ENCODE data around the gene CACNA2D3.

Gene CACNA2D3

DNA sequence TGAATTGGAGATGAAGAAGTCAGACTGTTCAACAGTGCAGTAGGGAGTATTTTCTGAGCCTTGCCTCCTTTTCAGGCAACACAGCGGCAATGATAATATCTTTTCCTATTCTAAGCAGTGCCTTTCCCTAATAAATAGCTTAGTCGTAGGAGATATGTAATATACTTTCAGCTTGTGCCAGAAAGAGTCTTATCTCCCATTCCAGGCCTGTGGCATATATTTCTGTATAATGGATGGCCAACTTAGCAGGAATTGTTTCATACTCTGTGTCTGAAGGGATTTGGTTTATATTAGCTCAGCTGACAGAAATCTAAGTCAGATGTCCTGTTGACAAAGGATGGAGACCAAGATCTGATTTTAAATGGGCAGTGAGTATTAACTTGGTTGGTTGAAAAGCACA is 397.1 kb downstream of the CACNA2D3 start:
- no peak for DNase-seq (ENCODE audit: low read depth in 1 of 2, low spot score in 1 of 2)
- in situ Hi-C loops (cut with HindIII; ENCODE audit: low pct_unique_long_range_greater_than_20kb, low sequenced_read_pairs), result no loop called here
- TF ChIP-seq JUND (IDR thresholded peaks at IDR 0.05; ENCODE audit: low read depth), result no peak

DNA sequence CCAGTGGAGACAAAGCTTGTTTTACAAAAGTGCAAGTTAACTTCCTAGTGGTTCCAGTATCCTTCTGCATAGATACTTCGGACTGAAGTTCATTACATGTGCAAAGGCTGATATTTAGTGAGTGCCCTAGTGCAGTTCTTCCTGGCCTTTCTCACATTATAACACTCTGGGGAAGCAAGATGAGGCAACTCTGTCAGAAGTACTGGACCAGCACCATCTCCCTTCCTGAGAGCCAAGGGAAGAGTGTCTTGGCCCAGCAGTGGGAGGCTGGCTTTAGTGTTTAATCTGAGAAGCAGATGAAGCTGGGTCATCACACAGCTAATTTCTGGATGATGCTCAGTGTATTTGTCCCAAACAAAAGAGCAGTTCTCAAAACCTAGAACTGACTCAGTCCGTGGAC is 397.7 kb downstream of the CACNA2D3 start:
- TF ChIP-seq JUND (IDR thresholded peaks at IDR 0.05; ENCODE audit: low read depth), result no peak
- in situ Hi-C loops (cut with HindIII; ENCODE audit: low pct_unique_long_range_greater_than_20kb, low sequenced_read_pairs), result no loop called here
- DNase-seq (ENCODE audit: low read depth in 1 of 2, low spot score in 1 of 2), result no peak

DNA sequence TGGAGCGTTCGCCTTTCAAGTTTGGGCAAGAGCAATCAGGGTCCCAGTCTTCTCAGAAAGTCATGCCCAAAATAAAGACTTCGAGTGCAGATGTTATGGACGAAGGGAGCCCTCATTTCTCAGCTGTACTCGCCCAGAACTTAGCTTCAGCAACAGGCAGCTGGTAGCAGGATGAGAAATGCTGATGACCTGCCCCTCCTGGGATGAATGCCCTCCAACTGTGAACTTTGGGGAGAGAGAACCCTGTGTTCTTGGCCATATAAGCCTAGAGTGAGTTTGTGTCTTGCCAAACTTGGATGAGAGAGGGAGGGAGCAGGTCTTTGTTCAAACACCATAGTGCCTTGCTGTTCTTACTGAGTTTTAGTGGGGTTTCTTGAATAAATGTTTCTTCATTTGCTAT is 405.2 kb downstream of the CACNA2D3 start:
- DNase-seq (ENCODE audit: low read depth in 1 of 2, low spot score in 1 of 2), result no peak
- in situ Hi-C loops (cut with HindIII; ENCODE audit: low pct_unique_long_range_greater_than_20kb, low sequenced_read_pairs), result no loop called here
- TF ChIP-seq JUND (IDR thresholded peaks at IDR 0.05; ENCODE audit: low read depth), result no peak

DNA sequence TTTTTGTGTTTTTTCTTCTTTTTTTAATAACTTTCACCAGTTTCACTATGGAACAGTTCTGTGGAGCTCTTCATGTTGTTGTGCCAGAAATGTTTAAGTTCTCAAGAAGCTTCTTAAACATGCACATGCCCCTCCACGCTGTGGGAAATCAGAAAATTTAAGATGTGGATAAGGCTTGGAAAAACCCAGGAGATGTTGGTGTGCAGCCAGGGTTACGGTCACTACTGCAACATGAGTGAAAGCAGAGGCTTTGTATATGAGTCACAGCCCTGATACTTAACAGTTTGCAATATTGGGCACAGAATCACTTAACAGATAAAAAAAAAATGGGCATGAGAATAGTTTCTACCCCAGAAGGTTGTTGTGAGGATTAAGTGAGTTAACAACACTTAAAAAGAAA is 405.6 kb downstream of the CACNA2D3 start:
- no peak for DNase-seq (ENCODE audit: low read depth in 1 of 2, low spot score in 1 of 2)
- TF ChIP-seq JUND (IDR thresholded peaks at IDR 0.05; ENCODE audit: low read depth), result no peak
- in situ Hi-C loops (cut with HindIII; ENCODE audit: low pct_unique_long_range_greater_than_20kb, low sequenced_read_pairs), result no loop called here

DNA sequence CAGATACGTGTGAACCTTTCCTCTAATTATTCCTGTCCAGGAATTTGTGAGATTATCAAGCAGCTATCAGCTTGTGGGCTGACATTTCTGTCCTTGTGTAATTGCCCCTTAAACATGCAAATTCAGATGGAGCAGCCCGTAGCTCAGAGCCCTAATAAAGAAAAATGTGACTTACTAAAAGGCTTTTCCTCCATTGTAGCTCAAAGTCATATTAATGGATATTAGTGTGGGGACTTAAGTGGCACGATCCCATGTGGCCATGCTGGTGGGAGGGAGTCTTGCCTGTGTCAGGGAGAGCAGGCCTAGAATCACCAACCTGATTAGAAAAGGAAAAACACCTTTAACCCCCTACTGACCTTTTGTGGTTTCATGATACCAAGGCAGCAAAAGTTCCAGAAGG is 406.3 kb downstream of the CACNA2D3 start:
- no peak for DNase-seq (ENCODE audit: low read depth in 1 of 2, low spot score in 1 of 2)
- in situ Hi-C loops (cut with HindIII; ENCODE audit: low pct_unique_long_range_greater_than_20kb, low sequenced_read_pairs), result no loop called here
- TF ChIP-seq JUND (IDR thresholded peaks at IDR 0.05; ENCODE audit: low read depth), result no peak

DNA sequence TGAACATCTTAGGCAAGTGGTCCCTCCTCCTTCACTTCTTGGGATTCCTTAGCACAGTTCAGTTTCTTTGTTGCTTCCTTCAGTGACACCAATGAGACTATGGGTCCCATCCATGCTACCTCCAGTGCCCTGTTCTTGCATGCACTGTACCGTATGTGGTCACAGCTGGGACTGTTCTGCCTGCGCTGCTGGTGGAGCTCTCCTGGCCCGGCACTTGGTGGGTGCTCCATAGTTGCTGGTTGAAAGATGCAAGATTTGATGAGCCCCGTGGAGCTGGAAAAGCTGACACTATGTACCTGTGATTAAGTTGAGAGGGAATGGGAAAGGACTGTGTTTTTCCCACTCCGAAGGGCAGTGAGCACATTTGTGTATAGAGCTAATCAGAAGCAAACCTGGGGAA is 407.7 kb downstream of the CACNA2D3 start:
- no peak for TF ChIP-seq JUND (IDR thresholded peaks at IDR 0.05; ENCODE audit: low read depth)
- in situ Hi-C loops (cut with HindIII; ENCODE audit: low pct_unique_long_range_greater_than_20kb, low sequenced_read_pairs), result no loop called here
- DNase-seq (ENCODE audit: low read depth in 1 of 2, low spot score in 1 of 2), result no peak

DNA sequence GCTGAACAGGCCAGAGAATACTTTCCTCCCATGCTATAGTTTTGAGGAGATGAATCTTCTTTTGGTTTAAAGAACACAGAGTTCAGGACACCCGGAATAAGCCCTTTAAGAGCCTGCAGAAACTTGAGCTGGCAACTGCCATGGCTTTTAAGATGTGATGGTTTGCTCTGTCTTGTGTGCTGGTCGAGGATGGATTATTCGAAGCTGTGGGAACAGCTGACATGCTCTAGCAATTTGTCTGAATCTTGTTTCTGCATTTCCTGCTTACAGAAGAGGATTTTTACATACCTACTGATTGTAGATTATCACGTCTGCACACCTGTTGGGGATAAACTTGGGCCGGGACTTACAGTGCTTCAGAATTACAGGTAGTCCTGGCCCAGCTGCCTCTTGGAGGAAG is 408.6 kb downstream of the CACNA2D3 start:
- in situ Hi-C loops (cut with HindIII; ENCODE audit: low pct_unique_long_range_greater_than_20kb, low sequenced_read_pairs), result no loop called here
- no peak for DNase-seq (ENCODE audit: low read depth in 1 of 2, low spot score in 1 of 2)
- TF ChIP-seq JUND (IDR thresholded peaks at IDR 0.05; ENCODE audit: low read depth), result no peak

DNA sequence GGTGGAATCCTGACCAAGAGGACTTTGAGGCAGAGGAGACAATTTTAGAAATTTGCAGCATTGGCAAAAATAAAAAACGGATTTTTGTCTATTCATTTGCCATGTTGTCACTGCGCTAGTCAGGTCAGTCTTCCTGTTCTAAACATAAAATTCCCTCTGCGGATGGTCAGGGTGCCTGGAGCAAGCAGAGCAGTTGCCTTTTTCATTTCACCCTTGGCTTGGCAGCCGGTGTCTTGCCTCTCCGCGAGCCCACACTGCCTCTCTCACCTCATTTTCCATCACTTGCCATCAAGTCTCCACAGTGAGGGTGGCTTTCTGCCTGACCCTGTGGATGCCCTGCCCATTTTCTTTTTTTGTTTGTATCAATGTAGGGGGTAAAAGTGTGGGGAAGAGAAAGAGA is 409.4 kb downstream of the CACNA2D3 start:
- DNase-seq (ENCODE audit: low read depth in 1 of 2, low spot score in 1 of 2), result no peak
- in situ Hi-C loops (cut with HindIII; ENCODE audit: low pct_unique_long_range_greater_than_20kb, low sequenced_read_pairs), result no loop called here
- no peak for TF ChIP-seq JUND (IDR thresholded peaks at IDR 0.05; ENCODE audit: low read depth)

DNA sequence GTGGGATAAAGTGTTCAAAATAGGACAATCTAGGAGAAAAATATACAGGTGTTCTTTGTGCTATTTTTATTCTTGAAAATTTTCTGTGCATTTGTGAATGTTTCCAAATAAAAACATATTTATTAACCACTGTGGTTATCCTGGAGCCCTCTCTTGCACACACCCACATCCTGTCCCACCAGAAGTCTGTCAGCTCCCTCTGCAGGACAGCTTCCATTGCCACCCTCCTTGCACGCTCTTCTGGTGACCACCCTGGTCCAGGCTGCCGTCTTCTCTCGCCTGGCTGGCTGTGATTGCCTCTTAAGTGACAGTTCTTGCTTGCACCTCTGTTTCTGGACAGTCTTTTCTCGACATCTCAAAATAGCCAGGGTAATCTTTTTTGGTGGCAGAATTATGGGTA is 411.5 kb downstream of the CACNA2D3 start:
- in situ Hi-C loops (cut with HindIII; ENCODE audit: low pct_unique_long_range_greater_than_20kb, low sequenced_read_pairs), result no loop called here
- no peak for DNase-seq (ENCODE audit: low read depth in 1 of 2, low spot score in 1 of 2)
- TF ChIP-seq JUND (IDR thresholded peaks at IDR 0.05; ENCODE audit: low read depth), result no peak

DNA sequence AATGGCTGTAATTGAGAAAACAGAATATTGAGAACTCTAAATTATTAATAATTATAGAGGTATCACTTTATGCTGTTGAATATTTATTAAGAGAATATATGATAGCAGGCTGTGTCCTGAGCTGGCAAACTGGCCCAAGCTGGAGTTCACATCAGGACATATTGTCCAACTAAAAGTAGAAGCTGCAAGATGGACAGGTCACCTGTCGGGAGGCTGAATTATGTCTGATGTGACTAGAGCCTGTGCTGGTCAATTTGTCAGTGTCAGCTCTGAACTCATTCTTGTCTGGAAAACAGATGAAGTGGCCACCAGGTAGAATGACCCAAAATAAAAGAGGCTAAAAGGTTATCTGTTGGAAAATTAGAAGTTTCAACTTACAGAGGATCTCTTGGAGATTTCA is 413.3 kb downstream of the CACNA2D3 start:
- in situ Hi-C loops (cut with HindIII; ENCODE audit: low pct_unique_long_range_greater_than_20kb, low sequenced_read_pairs), result no loop called here
- no peak for TF ChIP-seq JUND (IDR thresholded peaks at IDR 0.05; ENCODE audit: low read depth)
- no peak for DNase-seq (ENCODE audit: low read depth in 1 of 2, low spot score in 1 of 2)

DNA sequence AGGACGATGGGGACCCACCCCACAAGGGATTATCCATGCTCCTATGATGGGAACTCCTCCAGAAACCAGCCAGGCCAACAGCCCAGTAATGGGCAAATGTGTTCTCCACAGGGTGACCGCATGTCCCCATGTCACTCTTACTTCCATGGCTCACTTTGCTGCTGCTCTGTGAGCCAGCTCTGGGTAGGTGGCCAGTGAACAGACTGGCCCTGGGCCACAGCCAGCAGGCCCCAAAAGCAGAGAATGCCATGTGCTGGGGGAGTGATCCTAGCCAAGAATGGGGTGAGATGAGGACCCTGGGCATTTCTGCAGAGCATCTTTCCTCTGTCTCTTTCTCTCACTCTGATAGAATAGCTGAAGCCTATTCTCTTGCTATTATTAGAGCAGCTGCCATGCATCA is 414.1 kb downstream of the CACNA2D3 start:
- in situ Hi-C loops (cut with HindIII; ENCODE audit: low pct_unique_long_range_greater_than_20kb, low sequenced_read_pairs), result no loop called here
- TF ChIP-seq JUND (IDR thresholded peaks at IDR 0.05; ENCODE audit: low read depth), result no peak
- DNase-seq (ENCODE audit: low read depth in 1 of 2, low spot score in 1 of 2), result no peak

DNA sequence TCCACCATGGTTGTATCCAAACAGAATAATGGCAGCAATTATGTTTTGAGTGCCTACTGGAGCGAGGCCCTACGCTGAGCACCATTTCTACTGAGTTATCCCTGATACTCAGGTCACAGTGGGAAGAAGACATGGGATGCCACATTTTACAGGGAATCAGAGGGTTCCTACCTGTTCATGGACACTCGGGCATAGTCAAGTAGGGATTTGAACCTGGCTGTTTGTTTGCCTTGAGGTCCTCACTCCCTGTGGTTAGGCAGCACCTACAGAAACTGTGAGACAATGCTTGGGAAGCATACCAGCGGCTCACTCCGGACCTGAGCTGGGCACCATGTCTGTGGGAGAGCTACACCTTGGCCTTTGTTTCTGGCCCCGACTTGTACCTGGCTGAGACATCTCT is 415.2 kb downstream of the CACNA2D3 start:
- no peak for DNase-seq (ENCODE audit: low read depth in 1 of 2, low spot score in 1 of 2)
- in situ Hi-C loops (cut with HindIII; ENCODE audit: low pct_unique_long_range_greater_than_20kb, low sequenced_read_pairs), result no loop called here
- TF ChIP-seq JUND (IDR thresholded peaks at IDR 0.05; ENCODE audit: low read depth), result no peak

DNA sequence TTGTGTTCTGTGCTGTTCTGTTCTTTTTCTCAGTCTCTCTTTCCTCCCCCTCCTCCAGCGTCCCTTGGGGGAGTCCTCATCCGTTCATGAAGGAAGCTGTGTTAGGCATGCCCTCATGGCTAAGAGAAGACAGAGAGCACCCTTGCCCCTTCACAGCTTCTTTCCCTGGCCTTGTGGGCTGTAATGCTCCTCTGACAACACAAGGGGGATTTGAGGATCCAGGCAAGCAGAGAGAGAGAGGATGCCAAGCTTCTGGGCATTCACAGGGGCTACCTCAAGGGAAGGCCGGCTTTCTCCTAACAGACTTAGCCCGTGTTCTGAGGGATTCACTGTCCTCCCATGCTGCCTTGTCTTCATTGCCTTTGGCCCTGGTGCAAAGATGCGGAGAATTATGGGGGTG is 416.0 kb downstream of the CACNA2D3 start:
- in situ Hi-C loops (cut with HindIII; ENCODE audit: low pct_unique_long_range_greater_than_20kb, low sequenced_read_pairs), result no loop called here
- DNase-seq (ENCODE audit: low read depth in 1 of 2, low spot score in 1 of 2), result peak in 1 of 2 experiments; percentile 4
- TF ChIP-seq JUND (IDR thresholded peaks at IDR 0.05; ENCODE audit: low read depth), result no peak

DNA sequence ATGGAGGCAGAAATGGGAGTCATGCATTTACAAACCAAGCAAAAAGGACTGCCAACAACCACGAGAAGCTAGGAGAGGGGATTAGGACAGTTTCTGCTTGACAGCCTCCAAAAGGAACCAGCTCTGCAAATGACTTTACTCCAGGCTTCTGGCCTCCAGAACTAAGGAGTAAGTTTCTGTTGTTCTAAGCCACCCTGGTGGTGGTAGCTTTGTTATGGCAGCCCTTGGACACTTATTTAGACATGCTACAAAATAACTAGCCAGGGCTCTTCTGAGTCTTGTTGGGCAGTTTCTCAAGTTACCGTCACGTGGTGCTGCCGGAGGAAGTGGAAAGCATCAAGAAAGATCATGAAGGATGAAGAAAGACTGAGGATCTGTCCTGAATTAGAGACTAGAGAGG is 419.0 kb downstream of the CACNA2D3 start:
- DNase-seq (ENCODE audit: low read depth in 1 of 2, low spot score in 1 of 2), result no peak
- in situ Hi-C loops (cut with HindIII; ENCODE audit: low pct_unique_long_range_greater_than_20kb, low sequenced_read_pairs), result no loop called here
- TF ChIP-seq JUND (IDR thresholded peaks at IDR 0.05; ENCODE audit: low read depth), result no peak

DNA sequence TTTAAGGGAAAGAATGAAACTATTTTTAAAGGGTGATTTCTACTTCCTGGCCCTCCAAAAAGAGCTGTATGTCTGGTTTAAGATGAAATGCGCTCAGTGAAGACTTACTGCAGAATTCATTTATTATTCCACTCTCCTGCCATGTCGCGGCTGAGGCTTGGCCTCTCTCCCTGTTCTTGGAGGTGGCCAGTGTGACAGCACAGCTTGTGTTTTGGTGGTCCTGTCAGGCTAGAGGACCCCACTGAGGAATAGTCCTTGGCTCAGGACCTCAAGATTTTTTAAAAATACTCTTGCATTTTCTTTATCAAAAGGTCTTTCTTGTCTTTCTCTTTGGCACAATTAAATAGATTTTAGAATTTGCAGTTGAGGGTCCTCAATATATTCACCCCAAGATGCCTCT is 421.1 kb downstream of the CACNA2D3 start:
- DNase-seq (ENCODE audit: low read depth in 1 of 2, low spot score in 1 of 2), result no peak
- in situ Hi-C loops (cut with HindIII; ENCODE audit: low pct_unique_long_range_greater_than_20kb, low sequenced_read_pairs), result no loop called here
- TF ChIP-seq JUND (IDR thresholded peaks at IDR 0.05; ENCODE audit: low read depth), result no peak

Measured in T47D (cell line).